Stimulated activated CD4-positive, alpha-beta T cell treated with anti-CD3 and anti-CD28 coated beads, Interleukin-2, amount 100 ng/mL, for 4 hours (primary cell): ENCODE results near the gene EHD1.
"Not testable (repeated sequence)": the region's sequence is repeated elsewhere in the genome, so short reads cannot be mapped to it uniquely, and the experiment has no call there.

Experiments used
- DNase-seq: peaks from one replicate; pipeline ENCODE4 v3.0.0-alpha.2; 2020; ENCODE audit warnings: low read depth

EHD1 gene

DNA sequence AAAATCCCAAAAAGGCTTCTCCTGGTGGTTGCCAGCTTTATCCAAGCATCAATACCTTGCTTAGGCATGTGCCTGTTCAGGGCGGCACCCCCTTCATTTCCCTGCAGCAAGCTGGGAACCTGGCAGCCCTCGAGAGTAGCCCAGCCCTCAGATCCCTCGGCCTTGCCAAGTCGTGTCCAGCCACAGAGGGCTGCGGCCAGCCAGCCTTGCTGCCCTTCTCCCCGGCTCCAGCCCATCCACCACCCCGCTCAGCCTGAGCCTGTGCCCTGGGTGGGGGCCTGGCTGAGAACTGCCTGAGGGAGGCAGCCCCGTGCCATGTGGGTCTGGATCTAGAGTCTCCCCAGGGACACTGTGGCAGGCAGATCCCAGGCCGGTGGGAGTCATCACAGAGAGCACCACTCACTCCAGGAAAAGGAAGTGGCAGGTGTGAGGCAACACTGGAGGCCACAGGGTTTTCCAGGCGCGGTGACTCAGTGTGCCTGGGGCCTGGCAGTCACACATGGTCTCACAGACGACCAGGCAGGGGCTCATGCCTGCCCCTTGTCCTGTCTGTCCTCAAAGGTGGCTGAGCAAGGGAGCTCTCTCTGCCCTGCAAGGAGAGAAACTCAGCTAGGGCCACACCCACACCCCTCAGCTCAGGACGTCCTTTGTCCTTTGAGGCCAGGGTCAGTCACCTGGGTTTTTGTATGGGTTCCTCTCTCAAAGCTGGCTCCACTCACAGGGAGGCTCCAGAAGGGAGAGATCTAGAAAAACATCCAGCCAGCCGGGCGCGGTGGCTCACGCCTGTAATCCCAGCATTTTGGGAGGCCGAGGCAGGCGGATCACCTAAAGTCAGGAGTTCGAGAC is 21.8 kb downstream of the EHD1 start:
- DNase-seq, result no peak

DNA sequence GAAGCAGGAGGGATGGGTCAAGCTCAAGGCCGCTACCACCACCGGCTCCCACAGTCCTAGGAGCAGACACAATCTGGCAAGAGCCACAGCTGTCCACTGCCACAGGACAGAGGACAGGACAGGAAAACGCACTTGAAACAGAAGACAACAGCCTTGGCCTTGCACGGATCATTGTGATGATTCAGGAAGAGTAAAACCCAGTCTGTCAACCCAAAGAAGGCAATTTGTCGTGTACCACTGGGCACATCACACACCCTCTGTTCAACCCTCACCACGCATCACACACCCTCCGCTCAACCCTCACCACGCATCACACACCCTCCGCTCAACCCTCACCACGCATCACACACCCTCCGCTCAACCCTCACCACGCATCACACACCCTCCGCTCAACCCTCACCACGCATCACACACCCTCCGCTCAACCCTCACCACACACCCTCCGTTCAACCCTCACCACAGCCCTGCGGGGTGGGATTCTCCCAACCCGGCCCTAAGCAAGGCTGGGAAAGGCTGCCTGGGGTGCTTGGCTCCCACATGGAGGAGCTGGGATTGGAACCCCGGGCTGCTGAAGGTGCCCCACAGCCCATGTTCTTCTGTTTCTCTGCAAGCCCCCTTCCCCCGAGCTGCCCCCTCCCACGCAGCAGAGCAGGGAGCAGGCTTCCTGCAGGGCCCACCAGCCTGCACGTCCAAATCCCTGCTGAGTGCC is 22.7 kb downstream of the EHD1 start:
- DNase-seq, result no peak

DNA sequence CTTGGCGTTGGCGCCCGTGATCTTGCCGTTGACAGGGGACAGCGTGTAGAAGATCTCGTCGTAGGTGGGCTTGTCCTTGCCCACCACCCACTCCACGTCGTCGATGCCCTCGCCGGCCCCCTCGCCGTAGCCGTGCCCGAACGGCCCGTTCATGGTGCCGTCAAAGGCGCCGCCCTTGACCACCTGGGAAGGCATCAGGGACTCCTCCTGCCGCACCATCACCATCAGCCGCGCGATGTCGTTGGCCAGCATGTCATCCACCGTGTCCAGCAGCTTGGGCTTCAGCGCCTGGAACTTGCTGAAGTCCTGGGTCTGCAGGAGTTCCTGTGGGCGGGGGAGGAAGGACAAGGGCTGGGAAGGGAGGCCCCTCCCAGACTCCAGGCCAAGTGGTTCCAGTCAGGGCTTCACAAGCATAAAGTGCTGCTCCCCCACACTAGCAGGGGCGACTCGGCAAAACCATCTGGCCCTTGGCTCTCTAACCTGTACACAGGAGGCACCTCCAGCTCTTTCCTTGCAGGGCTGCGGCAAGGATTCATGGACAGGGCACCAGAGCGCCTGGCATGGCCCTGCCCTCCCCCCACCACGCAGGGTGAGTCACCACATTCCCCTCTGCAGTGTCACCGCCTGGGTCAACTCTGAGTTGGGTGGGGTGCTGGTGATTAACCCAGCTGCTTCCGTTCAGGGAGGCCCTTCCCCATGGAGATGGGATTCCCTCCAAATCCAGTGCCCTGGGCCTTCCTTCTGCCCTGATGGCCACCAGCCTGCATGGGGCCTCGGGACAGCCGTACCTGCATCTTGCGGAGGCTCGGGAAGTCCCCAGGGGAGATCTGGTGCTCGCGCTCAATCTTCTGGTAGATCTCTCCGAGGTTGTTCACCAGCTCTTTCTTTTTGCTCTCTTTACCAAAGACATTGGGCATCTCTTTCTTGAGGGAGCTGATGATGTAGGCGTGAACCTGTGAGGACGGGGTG is 23.6 kb downstream of the EHD1 start:
- no peak for DNase-seq

DNA sequence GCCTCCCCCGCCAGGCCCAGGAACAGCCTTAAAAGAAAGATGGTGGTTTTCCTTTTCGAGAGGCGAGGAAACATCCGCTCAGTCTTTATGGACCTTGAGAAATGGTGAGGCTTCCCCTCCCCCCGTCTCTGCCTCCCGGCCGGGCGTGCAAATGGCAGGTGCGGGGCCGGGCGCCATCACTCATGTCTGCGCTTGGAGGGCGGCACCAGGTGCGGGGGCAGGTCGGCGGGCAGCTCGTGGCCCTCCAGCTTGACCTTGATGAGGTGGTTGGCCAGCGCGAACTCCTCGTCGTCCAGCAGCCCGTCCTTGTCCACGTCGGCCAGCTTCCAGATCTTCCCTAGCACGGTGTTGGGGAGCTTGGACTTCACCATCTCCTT is 24.3 kb downstream of the EHD1 start:
- no peak for DNase-seq

DNA sequence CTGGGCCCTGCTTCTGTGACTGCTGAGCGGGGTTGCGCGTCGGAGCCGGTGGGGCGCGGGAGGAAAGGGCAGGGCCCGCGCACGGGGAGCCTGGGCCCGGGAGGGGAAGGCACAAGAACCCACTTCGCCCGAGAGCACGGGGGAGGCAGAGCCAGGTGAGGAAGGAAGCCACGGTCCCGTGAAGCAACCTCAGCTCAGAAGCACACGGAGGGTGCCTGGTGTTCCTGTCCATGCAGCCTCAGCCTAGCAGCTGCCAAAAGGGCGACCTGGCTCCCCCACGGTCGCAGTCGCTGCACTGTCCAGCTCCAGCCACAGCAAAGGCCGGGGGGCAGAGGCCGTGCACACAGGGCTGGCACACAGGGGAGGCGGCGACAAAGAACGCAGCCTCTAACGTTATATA is 24.7 kb downstream of the EHD1 start:
- no peak for DNase-seq

DNA sequence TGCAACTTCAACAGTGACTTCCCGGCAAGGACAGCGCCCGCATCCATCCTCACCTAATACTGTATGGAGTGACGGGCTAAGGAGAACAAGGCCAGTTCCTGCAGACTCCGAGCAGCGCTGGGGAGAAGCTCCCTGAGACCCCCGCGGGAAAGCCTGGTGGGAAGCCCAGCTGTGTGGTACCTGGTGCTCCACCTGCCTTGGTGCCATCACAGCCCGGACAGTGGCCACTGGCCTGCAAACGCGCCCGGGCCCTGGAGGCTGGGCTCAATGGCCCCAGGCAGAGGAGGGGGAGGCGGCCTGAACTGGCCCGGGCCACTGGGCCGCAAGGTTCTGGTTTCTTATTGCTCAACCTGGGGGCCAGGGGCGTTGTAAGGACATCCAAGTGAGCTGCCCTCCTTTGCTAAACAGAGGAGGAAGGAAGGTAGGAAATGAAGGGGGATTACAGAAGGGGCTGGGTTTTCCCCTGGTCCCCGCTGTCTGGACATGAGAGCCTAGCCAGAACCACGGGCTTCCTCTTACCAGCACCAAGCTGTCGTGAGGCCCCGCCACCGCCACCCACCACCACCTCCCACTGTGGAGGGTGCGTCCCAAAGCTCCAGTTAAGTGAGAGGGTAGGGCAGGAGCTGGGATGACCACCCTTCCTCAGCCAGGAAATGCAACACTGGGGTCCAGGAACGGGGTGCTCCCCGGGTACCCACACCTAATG is 25.5 kb downstream of the EHD1 start:
- DNase-seq, result no peak

DNA sequence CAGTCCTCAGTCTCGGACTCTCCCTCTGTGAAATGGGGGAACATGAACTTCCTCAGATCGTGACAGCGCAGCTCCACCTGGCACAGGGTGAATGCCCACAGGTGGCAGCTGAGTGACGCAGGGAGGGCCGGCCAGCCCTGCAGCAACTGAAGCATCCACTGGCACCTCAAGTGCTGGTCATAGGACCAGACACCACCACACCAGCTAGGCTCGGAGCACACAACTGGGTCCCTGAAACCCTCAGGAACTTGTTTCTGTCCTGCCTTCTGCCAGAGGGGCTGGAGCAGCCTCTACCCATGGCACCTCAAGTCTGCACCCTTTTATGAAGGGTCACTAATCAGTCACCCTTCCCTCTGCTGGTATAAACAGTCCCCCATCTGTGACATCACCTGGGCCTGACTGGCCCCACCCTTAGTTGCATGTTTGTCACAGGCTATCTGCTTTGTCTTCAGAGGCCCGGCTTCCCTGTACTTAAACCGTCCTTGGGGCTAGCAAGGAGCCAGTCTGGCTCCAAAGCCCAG is 26.5 kb downstream of the EHD1 start:
- no peak for DNase-seq

DNA sequence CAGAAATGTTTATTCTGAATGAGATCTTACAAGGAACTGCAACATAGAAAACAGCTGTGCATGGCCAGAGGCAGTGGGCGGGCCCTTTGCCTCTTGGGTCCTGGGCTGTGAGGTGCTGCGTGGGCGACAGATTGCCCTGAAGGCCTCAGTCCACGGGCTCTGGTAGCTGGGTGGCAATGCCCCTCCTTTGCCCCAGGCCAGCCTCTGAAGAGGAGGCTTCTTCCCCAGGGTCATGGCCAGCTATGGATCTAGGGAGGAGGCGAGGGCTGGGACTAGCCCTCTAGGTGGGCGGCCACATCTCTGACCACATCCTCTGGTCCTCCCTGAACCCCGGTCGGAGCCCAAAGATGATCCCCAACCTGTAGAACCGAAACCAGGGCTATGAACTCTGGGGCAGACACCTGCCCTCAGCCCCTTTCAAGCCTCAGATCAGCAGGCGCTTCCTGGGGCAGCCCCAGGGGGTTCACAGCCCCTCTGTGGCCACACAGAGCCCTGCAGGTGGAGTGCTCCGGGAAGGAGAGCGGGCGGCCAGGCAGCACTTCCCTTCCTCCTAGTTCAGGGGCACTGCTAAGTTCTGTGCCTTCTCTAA is 27.3 kb downstream of the EHD1 start:
- DNase-seq, result no peak

DNA sequence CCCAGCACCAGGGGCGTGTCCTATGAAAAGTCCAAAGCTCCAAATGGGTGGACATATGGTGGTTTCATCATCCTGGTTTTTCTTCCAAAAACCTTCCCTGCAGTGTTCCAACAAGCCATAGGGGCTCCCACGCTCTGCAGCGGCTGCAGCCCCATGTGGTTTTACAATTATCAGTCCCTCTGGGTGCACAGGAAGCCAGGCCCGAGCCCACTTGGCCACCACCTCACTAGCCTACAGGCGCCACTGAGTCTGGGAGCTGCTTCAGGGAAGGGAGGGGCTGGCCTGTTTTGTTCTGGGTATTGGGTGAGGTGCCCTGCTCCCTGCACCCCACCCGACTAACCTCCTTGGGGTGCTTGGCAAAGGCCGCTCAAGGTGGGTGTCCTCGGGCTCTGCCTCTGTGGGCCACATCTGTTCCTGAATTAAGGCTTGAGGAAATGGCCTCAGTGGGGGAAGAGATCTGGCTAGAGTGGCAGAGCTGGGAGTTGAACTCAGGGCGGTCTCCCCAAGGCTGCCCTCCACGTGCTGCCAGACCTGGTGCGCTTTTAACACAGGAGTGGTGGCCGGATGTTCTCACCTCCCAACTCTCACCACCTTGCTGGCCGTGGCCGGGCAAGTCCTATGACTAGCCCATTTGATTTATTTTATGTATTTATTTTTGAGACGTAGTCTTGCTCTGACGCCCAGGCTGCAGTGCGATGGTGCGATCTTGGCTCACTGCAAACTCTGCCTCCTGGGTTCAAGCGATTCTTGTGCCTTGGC is 28.6 kb downstream of the EHD1 start:
- no peak for DNase-seq

DNA sequence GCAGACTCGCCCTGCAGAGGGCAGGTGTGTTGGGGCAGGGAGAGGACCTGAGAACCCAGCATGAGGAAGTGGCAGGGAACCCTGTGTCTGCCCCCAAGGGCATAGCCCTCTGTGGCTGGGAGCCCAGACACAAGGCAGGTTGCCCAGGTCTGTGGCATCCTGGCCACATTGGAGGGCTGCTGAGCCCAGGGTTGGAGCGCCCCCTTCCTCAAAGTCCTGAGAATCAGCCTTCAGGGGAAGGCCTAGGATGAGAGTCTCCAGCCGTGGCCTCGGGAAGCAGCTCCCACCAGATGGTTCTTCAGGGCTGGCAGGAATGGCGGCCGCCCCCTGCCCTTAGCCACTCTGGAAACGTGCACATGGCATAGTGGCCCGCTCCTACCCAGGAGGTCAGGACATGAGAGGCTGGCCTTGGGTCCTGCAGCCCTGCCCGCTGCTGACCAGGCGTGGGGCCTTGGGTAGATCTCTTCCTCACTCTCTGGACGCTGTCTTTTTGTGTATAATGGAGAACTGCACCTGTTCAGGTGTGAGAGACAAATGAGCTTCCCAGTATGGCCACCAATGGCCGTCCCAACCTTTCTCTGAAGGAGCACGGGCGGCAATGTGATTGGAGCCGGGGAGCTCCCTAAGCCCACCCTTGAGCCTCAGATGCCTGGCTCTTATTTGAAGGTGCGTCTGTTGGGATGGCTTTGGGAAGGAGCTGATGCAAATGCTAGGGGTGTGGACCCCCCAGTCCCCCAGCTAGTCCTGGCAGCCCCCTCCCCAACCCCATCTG is 29.4 kb downstream of the EHD1 start:
- DNase-seq, result no peak

DNA sequence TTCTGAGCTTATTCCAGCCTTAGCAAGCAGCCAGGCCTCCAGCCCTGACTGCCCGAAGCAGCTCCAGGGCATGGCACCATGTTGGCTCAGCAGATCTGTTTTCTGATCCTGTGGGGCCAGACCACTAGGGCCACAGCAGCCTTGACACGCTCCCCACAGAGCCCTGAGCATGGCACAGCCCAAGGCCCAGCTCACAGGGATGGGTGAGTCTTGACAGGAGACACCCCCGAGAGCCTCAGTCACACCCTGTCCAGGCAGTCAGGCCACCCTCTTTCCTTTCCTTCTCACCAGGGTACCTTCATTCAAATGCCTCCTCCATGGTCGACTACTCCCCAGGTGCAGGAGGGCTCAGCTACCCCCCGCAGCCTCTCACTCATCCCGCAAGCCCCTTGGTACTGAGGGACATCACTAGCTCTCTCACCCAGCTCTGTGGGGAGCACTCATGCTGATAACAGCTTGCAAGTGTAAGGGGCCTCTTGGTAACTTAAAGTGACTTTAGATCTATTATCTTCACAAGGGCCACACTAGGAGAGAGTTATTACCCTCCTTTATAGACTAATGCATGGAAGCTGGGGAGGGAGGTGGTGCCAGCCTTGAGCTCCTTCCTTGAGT is 30.1 kb downstream of the EHD1 start:
- DNase-seq, result no peak

DNA sequence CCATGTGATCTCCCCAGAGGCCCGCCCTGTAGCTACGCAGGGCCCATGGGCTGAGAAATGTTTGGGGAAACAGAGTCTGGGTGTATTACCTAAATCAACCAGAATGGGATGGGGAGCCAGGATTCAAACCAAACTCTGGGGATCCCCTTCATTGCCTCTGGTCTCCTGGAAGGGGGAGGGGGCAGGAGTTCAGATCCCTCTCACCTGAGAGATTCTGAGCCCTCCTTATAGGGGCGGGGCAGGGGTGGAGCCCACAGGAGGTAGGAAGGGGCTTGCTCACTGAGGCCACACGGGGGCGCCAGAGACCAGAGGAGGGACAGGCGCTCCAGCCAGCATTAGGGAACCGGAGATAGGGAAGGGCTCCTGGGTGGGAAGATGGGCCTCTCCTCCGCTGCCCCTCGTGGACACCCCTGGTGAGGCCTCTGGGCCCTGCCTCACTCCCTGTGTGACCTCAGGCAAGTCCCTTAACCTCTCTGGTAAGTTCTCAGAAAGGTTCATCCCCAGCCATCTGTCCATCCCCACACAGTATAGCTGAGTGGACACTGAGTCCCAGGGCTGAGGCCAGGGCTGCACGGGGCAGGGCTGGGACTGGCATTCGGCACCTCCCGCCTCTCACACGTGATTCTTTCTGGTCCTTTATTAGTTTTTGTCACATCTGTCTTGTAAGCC is 31.3 kb downstream of the EHD1 start:
- DNase-seq, result peak; percentile 88

DNA sequence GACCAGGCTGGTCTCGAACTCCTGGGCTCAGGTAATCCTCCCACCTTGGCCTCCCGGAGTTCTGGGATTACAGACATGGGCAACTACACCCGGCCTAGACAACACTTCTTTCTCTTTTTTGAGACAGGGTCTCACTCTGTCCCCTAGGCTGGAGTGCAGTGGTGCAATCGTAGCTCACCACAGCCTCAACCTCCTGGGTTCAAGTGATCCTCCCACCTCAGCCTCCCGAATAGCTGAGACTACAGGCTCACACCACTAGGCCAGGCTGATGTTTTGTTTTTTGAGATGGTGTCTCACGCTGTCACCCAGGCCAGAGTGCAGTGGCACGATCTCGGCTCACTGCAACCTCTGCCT is 32.7 kb downstream of the EHD1 start:
- not testable (repeated sequence) for DNase-seq

DNA sequence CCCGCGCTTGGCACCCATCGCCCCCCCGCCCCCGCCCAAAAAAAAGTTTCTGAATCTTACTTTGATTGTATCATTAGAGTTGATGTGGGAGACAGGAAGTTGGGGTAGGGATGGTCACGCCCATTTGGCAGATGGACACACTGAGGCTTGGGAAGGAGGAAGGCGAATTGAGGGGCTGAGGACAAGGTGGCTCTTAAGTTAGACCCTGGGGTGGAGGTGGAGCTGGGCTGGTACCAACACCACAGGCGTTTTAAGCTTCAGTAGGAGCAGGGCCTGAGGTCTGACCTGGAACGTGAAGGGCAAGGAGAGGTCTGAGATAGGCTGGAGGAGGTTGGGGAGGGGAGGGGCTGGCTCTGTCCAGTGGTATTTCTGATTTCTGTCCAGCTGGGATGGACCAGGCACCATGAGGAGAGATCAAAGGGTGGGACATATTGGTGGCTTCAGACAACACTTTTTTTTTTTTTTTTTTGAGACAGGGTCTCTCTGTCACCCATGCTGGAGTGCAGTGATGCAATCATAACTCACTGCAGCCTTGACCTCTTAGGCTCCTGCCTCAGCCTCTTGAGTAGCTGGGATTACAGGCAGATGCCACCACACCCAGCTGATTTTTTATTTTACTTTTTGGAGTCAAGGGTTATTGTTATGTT is 33.2 kb downstream of the EHD1 start:
- DNase-seq, result no peak

DNA sequence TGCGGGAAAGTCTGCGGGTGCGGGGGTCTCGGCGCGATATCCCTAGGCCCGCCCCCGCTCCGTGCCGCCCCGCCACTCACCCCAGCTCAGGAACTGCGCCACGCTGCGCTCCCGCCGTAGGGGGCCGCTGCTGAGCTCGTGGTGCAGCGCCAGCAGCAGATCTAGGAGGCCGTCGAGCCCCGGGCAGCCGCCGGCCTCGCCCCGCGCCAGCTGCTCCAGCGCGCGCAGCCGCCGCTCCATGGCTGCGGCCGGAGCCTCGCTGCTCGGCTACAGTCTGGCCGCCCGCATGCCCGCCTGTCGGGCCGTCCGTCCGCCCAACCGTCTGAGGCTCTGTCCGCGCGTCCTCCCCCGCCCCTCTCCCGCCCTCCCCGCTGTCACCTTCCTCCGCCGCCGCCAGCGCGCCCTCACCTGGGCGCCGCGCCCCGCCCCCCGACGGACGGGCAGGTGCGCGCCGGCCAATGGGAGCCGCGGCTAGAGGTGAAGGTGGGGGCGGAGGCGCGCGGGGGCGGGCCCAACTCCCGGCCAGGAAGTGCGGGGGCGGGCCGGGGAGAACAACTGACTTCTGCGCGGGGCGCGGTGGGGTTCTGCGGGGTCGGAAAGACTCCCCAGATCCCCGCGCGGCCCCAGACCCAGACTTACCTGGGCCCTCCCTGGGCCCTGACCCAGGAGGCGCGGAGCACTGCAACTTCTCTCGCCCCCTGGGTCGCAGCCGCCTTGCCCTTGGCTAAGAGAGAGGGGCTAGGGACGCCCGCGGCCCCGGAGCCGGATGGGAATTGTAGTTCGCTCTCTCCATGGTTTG is 33.9 kb downstream of the EHD1 start, which contains the start of gene CDC42BPG:
CDC42BPG (minus strand) TSS at position 324 of the 799 bp plus-strand sequence; CDS start at position 240, 84 bp downstream.
- no peak for DNase-seq

DNA sequence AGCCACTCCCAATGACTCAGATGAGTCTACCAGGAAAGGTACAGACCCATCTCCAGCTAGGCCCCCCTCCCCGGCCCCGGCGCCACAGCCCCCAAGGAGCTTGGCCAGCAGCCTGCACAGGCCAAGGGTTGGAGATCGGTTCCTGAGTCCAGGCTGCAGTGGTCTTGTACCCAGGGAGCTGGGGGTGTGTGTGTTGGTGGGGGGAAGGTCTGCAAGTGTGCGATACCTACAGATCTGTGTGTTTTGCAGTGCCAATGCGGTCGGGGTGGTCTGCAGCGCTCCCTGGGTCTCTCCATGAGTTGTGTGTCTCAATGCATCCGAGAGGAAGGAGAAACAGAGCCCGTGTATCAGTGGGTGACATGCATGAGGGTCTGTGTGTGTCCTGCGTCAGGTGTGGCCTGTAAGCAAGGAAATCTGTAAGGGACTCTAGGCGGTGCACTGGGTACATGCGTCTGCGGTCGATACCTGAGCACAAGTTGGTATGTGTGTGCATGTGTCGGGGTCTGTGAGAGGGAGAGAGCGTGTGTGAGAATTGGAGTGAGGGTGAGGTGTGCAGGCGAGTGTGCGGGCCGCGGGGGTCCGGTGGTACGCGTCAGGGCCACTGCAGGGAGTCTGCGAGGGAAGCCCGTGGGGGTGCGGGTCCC is 34.6 kb downstream of the EHD1 start:
- no peak for DNase-seq
